MM.1S (cell line): ENCODE results near the gene RPN1.
A peak's percentile ranks its signal among the peaks of the same experiment; 100 is the strongest.

Experiments used
- DNase-seq: peaks from one replicate; pipeline ENCODE4 v3.0.0-alpha.2; 2015
- H2AFZ ChIP-seq: fragments of 300-600 bp; sonication (generic); 2 replicates; pipeline ENCODE4 v1.6.0; 2016; ENCODE audit warnings: antibody characterized with exemption, low read length
- H3F3A ChIP-seq: fragments of 300-600 bp; sonication (generic); 2 replicates; pipeline ENCODE4 v1.6.1; 2016; ENCODE audit warnings: mild to moderate bottlenecking, antibody characterized with exemption, low read length, moderate library complexity, mixed read lengths; ENCODE audit not compliant: insufficient read depth
- H3K27ac ChIP-seq: fragments of 300-600 bp; sonication (generic); 2 replicates; pipeline ENCODE4 v1.5.1; 2016; ENCODE audit warnings: mild to moderate bottlenecking, low read length
- H3K27me3 ChIP-seq: fragments of 300-600 bp; sonication (generic); replicated peaks from 2 replicates; pipeline ENCODE4 v1.6.0; 2016; ENCODE audit warnings: low read length; ENCODE audit not compliant: insufficient read depth
- H3K36me3 ChIP-seq: fragments of 300-600 bp; sonication (generic); replicated peaks from 2 replicates; pipeline ENCODE4 v1.6.1; 2016; ENCODE audit warnings: mild to moderate bottlenecking, low read length, mixed read lengths; ENCODE audit not compliant: insufficient read depth
- H3K4me1 ChIP-seq: fragments of 300-600 bp; sonication (generic); 2 replicates; pipeline ENCODE4 v1.6.1; 2016; ENCODE audit warnings: low read length, mixed read lengths
- H3K4me2 ChIP-seq: fragments of 300-600 bp; sonication (generic); 2 replicates; pipeline ENCODE4 v1.6.0; 2016; ENCODE audit warnings: low read depth, low read length
- H3K4me3 ChIP-seq: fragments of 300-600 bp; sonication (generic); 2 replicates; pipeline ENCODE4 v1.5.1; 2016; ENCODE audit warnings: low read length, mixed read lengths
- H3K79me2 ChIP-seq: fragments of 300-600 bp; sonication (generic); 2 replicates; pipeline ENCODE4 v1.6.1; 2016; ENCODE audit warnings: mixed run types, low read length, mixed read lengths
- H3K9ac ChIP-seq: fragments of 300-600 bp; sonication (generic); 2 replicates; pipeline ENCODE4 v1.6.1; 2016; ENCODE audit warnings: low read length, mixed read lengths
- H3K9me2 ChIP-seq: fragments of 300-600 bp; sonication (generic); replicated peaks from 2 replicates; pipeline ENCODE4 v1.6.1; 2016; ENCODE audit warnings: mild to moderate bottlenecking, low read length, mixed read lengths; ENCODE audit not compliant: insufficient read depth
- H3K9me3 ChIP-seq: fragments of 300-600 bp; sonication (generic); replicated peaks from 2 replicates; pipeline ENCODE4 v1.6.1; 2016; ENCODE audit warnings: mild to moderate bottlenecking, low read length, mixed read lengths; ENCODE audit not compliant: insufficient read depth
- H4K20me1 ChIP-seq: fragments of 300-600 bp; sonication (generic); 2 replicates; pipeline ENCODE4 v1.6.1; 2016; ENCODE audit warnings: mild to moderate bottlenecking, low read length, moderate library complexity, mixed read lengths; ENCODE audit not compliant: insufficient read depth
- EZH2 ChIP-seq: fragments of 300-600 bp; sonication (generic); optimal IDR thresholded peaks from 2 replicates; pipeline ENCODE3; 2017; ENCODE audit warnings: low read depth, mild to moderate bottlenecking, antibody characterized with exemption, low read length, mixed read lengths
- EZH2phosphoT487 ChIP-seq: fragments of 300-600 bp; sonication (generic); IDR thresholded peaks from 2 replicates; pipeline ENCODE4 v1.6.1; 2018; ENCODE audit warnings: antibody characterized with exemption, low read length
- TF ChIP-seq, protein P1 (sequence below): fragments of 300-600 bp; sonication (generic); IDR thresholded peaks from 2 replicates; pipeline ENCODE4 v1.5.1; 2016; ENCODE audit warnings: antibody characterized with exemption, low read length, mixed read lengths

Gene RPN1

DNA sequence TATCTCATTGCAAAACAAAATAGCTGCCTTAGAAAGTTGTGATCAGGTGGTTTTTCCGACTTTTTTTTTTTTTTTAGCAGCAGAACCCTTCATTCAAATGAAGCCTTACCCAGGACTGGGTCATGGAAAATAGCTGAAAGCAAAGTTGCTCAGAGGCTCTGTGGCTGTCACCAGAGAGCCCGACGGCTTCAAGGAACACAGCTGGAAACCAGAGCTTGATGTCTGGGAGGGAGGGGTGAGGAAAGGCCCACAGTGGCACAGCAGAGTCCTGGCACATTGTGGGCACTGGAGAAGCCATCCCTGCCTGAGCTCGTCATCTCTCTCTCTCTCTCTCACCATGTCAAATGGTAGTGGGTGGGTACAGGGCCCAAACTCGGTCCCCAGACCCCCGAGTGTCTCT lies 77.5 kb downstream of the RPN1 start:
- no peak overlapping the region for H3K4me2 ChIP-seq

DNA sequence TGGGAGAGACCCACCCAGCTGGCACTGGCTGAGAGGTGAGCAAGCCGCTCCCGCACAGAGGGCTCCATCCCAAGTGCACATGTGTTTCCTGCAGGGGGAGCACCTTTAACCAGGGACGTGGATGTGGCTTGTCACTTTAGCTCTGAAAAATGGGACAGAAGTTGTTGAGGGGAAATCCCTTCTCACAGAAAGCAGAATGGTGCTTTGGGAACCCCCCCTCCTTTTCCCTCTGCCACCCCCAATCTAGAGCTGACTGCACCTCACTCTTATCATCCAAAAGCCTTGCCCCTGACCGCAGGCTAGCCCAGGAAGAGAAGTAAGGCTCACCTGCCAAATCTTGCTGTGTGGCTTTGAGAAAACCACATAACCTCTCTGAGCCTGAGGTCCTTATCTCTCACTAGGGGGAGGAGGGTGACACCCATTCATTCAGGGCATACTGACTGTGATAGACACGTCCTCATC lies 77.9 kb downstream of the RPN1 start:
- H3K79me2 ChIP-seq = no peaks in the 10 kb centered on the region
- no peak overlapping the region for H3K4me2 ChIP-seq
- no peaks in the 10 kb centered on the region for H3K4me1 ChIP-seq
- no peaks in the 10 kb centered on the region for H3K9me2 ChIP-seq
- H3K27ac ChIP-seq = no peak overlapping the region
- no peaks in the 10 kb centered on the region for H3K9me3 ChIP-seq
- H3K27me3 ChIP-seq = peaks cover 36% of the 10 kb centered on the region
- H3F3A ChIP-seq = no peaks in the 10 kb centered on the region
- H3K9ac ChIP-seq = no peak overlapping the region
- H3K4me3 ChIP-seq = no peak overlapping the region
- H2AFZ ChIP-seq = no peak overlapping the region
- TF ChIP-seq EZH2phosphoT487 = no peak
- no peak for TF ChIP-seq EZH2
- TF ChIP-seq, protein P1, sequence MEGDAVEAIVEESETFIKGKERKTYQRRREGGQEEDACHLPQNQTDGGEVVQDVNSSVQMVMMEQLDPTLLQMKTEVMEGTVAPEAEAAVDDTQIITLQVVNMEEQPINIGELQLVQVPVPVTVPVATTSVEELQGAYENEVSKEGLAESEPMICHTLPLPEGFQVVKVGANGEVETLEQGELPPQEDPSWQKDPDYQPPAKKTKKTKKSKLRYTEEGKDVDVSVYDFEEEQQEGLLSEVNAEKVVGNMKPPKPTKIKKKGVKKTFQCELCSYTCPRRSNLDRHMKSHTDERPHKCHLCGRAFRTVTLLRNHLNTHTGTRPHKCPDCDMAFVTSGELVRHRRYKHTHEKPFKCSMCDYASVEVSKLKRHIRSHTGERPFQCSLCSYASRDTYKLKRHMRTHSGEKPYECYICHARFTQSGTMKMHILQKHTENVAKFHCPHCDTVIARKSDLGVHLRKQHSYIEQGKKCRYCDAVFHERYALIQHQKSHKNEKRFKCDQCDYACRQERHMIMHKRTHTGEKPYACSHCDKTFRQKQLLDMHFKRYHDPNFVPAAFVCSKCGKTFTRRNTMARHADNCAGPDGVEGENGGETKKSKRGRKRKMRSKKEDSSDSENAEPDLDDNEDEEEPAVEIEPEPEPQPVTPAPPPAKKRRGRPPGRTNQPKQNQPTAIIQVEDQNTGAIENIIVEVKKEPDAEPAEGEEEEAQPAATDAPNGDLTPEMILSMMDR = peak; percentile 36
- peak; percentile 11 for DNase-seq
- no peaks in the 10 kb centered on the region for H3K36me3 ChIP-seq
- H4K20me1 ChIP-seq = no peaks in the 10 kb centered on the region

More for the DNA sequence above, 77.5 kb downstream of the RPN1 start:
- H3K4me3 ChIP-seq = no peak overlapping the region
- no peak for DNase-seq
- peaks cover 36% of the 10 kb centered on the region for H3K27me3 ChIP-seq
- no peaks in the 10 kb centered on the region for H3K9me3 ChIP-seq
- H3F3A ChIP-seq = no peaks in the 10 kb centered on the region
- no peaks in the 10 kb centered on the region for H3K79me2 ChIP-seq
- H3K9me2 ChIP-seq = no peaks in the 10 kb centered on the region
- H3K9ac ChIP-seq = no peak overlapping the region
- H2AFZ ChIP-seq = no peak overlapping the region
- TF ChIP-seq, protein P1 = no peak
- TF ChIP-seq EZH2 (no peak), EZH2phosphoT487 (no peak)
- no peaks in the 10 kb centered on the region for H4K20me1 ChIP-seq
- no peaks in the 10 kb centered on the region for H3K36me3 ChIP-seq
- H3K4me1 ChIP-seq = no peaks in the 10 kb centered on the region
- no peak overlapping the region for H3K27ac ChIP-seq

- H3K79me2 ChIP-seq = no peaks in the 10 kb centered on the region
- H3K4me1 ChIP-seq = no peaks in the 10 kb centered on the region
- H3K9ac ChIP-seq = no peak overlapping the region
- H3K4me3 ChIP-seq = no peak overlapping the region
- no peak overlapping the region for H2AFZ ChIP-seq
- H4K20me1 ChIP-seq = no peaks in the 10 kb centered on the region
- H3K36me3 ChIP-seq = no peaks in the 10 kb centered on the region
- H3K9me3 ChIP-seq = no peaks in the 10 kb centered on the region
- no peak for DNase-seq
- TF ChIP-seq EZH2phosphoT487 (no peak), EZH2 (no peak)
- TF ChIP-seq, protein P1 = no peak
- no peak overlapping the region for H3K4me2 ChIP-seq
- H3K27me3 ChIP-seq = peaks cover 36% of the 10 kb centered on the region
- H3K9me2 ChIP-seq = no peaks in the 10 kb centered on the region
- H3K27ac ChIP-seq = no peak overlapping the region
- no peaks in the 10 kb centered on the region for H3F3A ChIP-seq
Observed at GRCh38 chr3:128572013-128572412, 78.6 kb downstream of the RPN1 start.
